Subcutaneous adipose tissue (tissue), 4 donors: ENCODE measurements around the gene STAC3. TPM values are rescaled to one million over a fixed set of nuclear protein-coding genes. Genes with fewer than 3 reads are reported as not detected.

Experiments used
- total RNA-seq, 4 donors: library from RNA; depleted of rRNA; stranded (reverse); fragments of >200 nt; gene quantifications; one replicate each; pipeline ENCODE4 v1.1.0, GENCODE V29; 2016
- TF ChIP-seq, protein P1 (sequence below): fragments of 450-650 bp; IDR thresholded peaks from one replicate; pipeline ENCODE4 v1.5.1; 2016; ENCODE audit warnings: low read depth, mild to moderate bottlenecking, control low read depth, antibody characterized with exemption, moderate library complexity

Gene STAC3
- total RNA-seq, 4 donors from 2014 or later = 2.2 to 7.8 (median 3.7) TPM

DNA sequence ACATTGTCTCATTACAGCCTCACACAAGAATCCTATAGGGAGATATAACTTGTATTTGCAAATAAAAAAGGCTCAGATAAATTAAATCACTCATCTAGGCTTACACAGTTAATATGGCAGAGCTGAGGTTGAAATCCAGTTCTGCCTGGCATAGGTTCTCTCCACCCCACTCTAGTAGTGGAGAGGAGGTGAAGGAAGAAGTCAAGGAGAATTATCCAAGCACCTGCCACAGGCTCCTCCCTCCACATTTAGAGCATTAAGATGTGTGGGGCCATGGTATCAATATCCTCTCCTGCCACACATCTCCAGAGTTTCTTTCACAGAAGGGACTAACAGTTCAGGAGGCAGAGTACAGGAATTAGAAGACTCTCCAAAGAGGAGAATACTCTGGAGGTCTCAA, 22.5 kb upstream of the STAC3 start:
- TF ChIP-seq, protein P1, sequence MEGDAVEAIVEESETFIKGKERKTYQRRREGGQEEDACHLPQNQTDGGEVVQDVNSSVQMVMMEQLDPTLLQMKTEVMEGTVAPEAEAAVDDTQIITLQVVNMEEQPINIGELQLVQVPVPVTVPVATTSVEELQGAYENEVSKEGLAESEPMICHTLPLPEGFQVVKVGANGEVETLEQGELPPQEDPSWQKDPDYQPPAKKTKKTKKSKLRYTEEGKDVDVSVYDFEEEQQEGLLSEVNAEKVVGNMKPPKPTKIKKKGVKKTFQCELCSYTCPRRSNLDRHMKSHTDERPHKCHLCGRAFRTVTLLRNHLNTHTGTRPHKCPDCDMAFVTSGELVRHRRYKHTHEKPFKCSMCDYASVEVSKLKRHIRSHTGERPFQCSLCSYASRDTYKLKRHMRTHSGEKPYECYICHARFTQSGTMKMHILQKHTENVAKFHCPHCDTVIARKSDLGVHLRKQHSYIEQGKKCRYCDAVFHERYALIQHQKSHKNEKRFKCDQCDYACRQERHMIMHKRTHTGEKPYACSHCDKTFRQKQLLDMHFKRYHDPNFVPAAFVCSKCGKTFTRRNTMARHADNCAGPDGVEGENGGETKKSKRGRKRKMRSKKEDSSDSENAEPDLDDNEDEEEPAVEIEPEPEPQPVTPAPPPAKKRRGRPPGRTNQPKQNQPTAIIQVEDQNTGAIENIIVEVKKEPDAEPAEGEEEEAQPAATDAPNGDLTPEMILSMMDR = no peak

- TF ChIP-seq, protein P1 = no peak
Observed at GRCh38 chr12:57272337-57273151, 21.6 kb upstream of the STAC3 start.

DNA sequence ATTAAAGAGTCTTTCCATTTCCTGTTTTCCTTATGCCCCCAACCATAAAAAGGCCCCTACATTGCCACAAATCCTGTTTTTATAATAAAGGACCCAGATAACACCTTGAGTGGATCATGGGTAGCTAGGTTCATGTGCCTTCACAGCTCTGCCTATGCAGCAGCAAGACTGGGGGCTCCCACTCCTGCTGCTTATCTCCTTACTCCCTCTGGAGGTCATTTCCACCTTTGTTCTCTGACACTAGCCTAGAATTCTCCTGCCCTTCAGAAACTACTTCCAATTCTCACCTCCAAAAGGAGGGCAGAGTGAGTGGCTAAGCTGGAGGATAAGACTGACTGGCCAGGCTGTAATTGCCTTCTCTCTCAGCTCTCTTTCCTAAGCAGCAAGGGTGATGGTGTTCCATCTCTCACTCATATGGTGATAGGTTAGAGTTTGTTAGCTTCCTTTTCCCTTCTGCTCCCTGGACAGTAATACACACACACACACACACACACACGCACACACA, 20.0 kb upstream of the STAC3 start:
- TF ChIP-seq, protein P1 = no peak

- TF ChIP-seq, protein P1 = no peak
Observed at GRCh38 chr12:57268264-57268663, 17.3 kb upstream of the STAC3 start.

GRCh38 chr12:57266681-57267080, 15.7 kb upstream of the STAC3 start:
- TF ChIP-seq, protein P1 = no peak

GRCh38 chr12:57263096-57263495, 12.1 kb upstream of the STAC3 start:
- TF ChIP-seq, protein P1 = no peak

DNA sequence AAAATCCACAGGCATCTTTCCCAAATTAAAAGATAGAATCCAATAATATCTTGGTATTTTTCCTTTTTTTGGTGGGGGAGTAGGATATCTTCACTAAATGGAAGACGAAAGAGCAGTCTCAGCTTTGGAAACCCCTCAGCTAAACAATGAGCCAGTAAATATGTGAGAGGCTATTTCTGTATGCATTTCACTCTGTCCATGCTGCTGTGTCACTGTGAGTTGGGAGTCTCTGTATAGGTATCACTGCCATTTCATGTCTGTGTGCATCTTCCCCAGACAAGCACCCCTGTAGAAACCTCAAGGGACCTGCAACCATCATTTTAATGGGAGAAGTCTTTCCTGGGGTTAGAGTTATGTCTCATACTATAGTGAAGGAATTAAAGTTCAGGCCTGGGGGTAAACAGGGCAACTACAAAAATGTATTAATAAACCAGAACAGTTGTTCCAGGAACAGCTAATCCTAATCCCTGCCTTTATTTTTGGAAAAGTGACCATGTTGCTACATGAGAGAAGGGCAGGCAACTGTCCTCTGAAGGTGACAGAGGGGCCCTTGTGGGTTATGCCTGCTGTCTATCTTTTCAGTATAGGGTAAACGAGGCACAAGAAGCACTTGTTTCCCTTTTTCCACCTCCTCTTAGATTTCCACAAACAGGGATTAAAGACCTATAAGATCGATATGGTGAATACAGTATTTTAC, 11.3 kb upstream of the STAC3 start:
- TF ChIP-seq, protein P1 = no peak
